HEK293 (cell line): ENCODE data around the gene HOXA4.
A peak's percentile ranks its signal among the peaks of the same experiment; 100 is the strongest.

Experiments
- CTCF ChIA-PET: fragments of 350-600 bp; formaldehyde crosslinking; extraction: SDS; loops from one replicate; lab custom pipeline; 2021; ENCODE audit warnings: antibody characterized with exemption; lab: Yijun Ruan, JAX
- POLR2A ChIA-PET: fragments of 300-600 bp; formaldehyde crosslinking; extraction: SDS; loops from one replicate; lab custom pipeline; 2020; ENCODE audit warnings: antibody characterized with exemption, inconsistent platforms; lab: Yijun Ruan, JAX
- H3K27ac ChIP-seq: fragments of 200-500 bp; sonication (Bioruptor generic); 2 replicates; pipeline ENCODE4 v1.5.1; 2014; ENCODE audit warnings: low read depth, low read length, control low read depth, inconsistent platforms; ENCODE audit errors: extremely low read depth
- H3K36me3 ChIP-seq, 2 experiments: fragments of 200-500 bp in 1 of 2; sonication (Bioruptor generic) in 1 of 2; 1 replicate in 1 of 2; 2 replicates in 1 of 2; pipeline ENCODE4 v1.5.1; 2014 to 2017; ENCODE audit warnings: inconsistent platforms in 2 of 2, low read length in 2 of 2; ENCODE audit not compliant: control insufficient read depth in 2 of 2, insufficient read depth in 1 of 2
- H3K4me1 ChIP-seq: fragments of 200-500 bp; sonication (Bioruptor generic); 2 replicates; pipeline ENCODE4 v1.5.1; 2014; ENCODE audit warnings: mild to moderate bottlenecking, low read length, inconsistent platforms; ENCODE audit not compliant: control insufficient read depth, insufficient read depth
- H3K4me3 ChIP-seq: 2 replicates; pipeline ENCODE4 v1.5.1; 2011; ENCODE audit warnings: low read depth, mild to moderate bottlenecking, control low read depth, low read length, moderate library complexity
- H3K9me3 ChIP-seq: fragments of 200-500 bp; sonication (Bioruptor generic); 2 replicates; pipeline ENCODE4 v1.5.1; 2014; ENCODE audit warnings: low read depth, low read length, inconsistent platforms; ENCODE audit not compliant: control insufficient read depth, insufficient read depth
- EGR2 ChIP-seq: fragments of 450-650 bp; formaldehyde crosslinking; IDR thresholded peaks from 2 replicates; pipeline ENCODE4 v1.5.1; 2016; ENCODE audit warnings: low read depth, missing biosample characterization, missing genetic modification characterization
- GLI2 ChIP-seq: fragments of 450-650 bp; formaldehyde crosslinking; IDR thresholded peaks from 2 replicates; pipeline ENCODE4; 2017; ENCODE audit warnings: missing biosample characterization, missing genetic modification characterization, low read depth, borderline replicate concordance
- KLF10 ChIP-seq: fragments of 450-650 bp; IDR thresholded peaks from 2 replicates; pipeline ENCODE4 v1.5.1; 2018; ENCODE audit warnings: missing biosample characterization, mild to moderate bottlenecking, missing genetic modification characterization
- KLF17 ChIP-seq: fragments of 450-650 bp; formaldehyde crosslinking; IDR thresholded peaks from 2 replicates; pipeline ENCODE4 v1.5.1; 2016; ENCODE audit warnings: missing biosample characterization, missing genetic modification characterization
- PRDM1 ChIP-seq: fragments of 450-650 bp; formaldehyde crosslinking; IDR thresholded peaks from 2 replicates; pipeline ENCODE4; 2016; ENCODE audit warnings: missing biosample characterization, missing genetic modification characterization
- PRDM6 ChIP-seq: fragments of 450-650 bp; formaldehyde crosslinking; IDR thresholded peaks from 2 replicates; pipeline ENCODE4 v1.5.1; 2017; ENCODE audit warnings: missing biosample characterization, missing genetic modification characterization
- ZBTB11 ChIP-seq: fragments of 450-650 bp; formaldehyde crosslinking; conservative IDR thresholded peaks from 2 replicates; pipeline ENCODE4 v1.5.1; 2016; ENCODE audit warnings: low read depth, missing biosample characterization, missing genetic modification characterization
- ZBTB17 ChIP-seq: fragments of 450-650 bp; formaldehyde crosslinking; IDR thresholded peaks from 2 replicates; pipeline ENCODE4 v1.5.1; 2016; ENCODE audit warnings: missing biosample characterization, missing genetic modification characterization
- ZBTB48 ChIP-seq: fragments of 450-650 bp; formaldehyde crosslinking; IDR thresholded peaks from 2 replicates; pipeline ENCODE4 v1.5.1; 2016; ENCODE audit warnings: missing biosample characterization, missing genetic modification characterization
- ZBTB6 ChIP-seq: fragments of 450-650 bp; formaldehyde crosslinking; IDR thresholded peaks from 2 replicates; pipeline ENCODE4 v1.5.1; 2017; ENCODE audit warnings: missing biosample characterization, missing genetic modification characterization
- ZBTB8A ChIP-seq: fragments of 450-650 bp; formaldehyde crosslinking; IDR thresholded peaks from 2 replicates; pipeline ENCODE4 v1.5.1; 2016; ENCODE audit warnings: missing biosample characterization, missing genetic modification characterization
- ZNF155 ChIP-seq: fragments of 450-650 bp; formaldehyde crosslinking; IDR thresholded peaks from 2 replicates; pipeline ENCODE4 v1.5.1; 2016; ENCODE audit warnings: missing biosample characterization, missing genetic modification characterization
- ZNF169 ChIP-seq: fragments of 450-650 bp; formaldehyde crosslinking; IDR thresholded peaks from 2 replicates; pipeline ENCODE4 v1.5.1; 2016; ENCODE audit warnings: missing biosample characterization, missing genetic modification characterization
- ZNF23 ChIP-seq: fragments of 450-650 bp; formaldehyde crosslinking; IDR thresholded peaks from 2 replicates; pipeline ENCODE4 v1.5.1; 2016; ENCODE audit warnings: missing biosample characterization, missing genetic modification characterization, borderline replicate concordance
- ZNF335 ChIP-seq: fragments of 450-650 bp; formaldehyde crosslinking; conservative IDR thresholded peaks from 2 replicates; pipeline ENCODE4 v1.5.1; 2016; ENCODE audit warnings: missing biosample characterization, missing genetic modification characterization
- ZNF350 ChIP-seq: fragments of 450-650 bp; formaldehyde crosslinking; IDR thresholded peaks from 2 replicates; pipeline ENCODE4 v1.5.0; 2017; ENCODE audit warnings: missing biosample characterization, mild to moderate bottlenecking, missing genetic modification characterization
- ZNF48 ChIP-seq: fragments of 450-650 bp; formaldehyde crosslinking; IDR thresholded peaks from 2 replicates; pipeline ENCODE4 v1.5.1; 2016; ENCODE audit warnings: missing biosample characterization, missing genetic modification characterization
- ZNF555 ChIP-seq: fragments of 450-650 bp; formaldehyde crosslinking; conservative IDR thresholded peaks from 2 replicates; pipeline ENCODE4 v1.5.1; 2017; ENCODE audit warnings: missing biosample characterization, mild to moderate bottlenecking, missing genetic modification characterization, inconsistent platforms
- ZNF596 ChIP-seq: fragments of 450-650 bp; IDR thresholded peaks from 2 replicates; pipeline ENCODE4 v1.5.0; 2018; ENCODE audit warnings: missing biosample characterization, mild to moderate bottlenecking, missing genetic modification characterization, moderate library complexity
- ZNF624 ChIP-seq: fragments of 450-650 bp; formaldehyde crosslinking; IDR thresholded peaks from 2 replicates; pipeline ENCODE4 v1.5.1; 2017; ENCODE audit warnings: missing biosample characterization, missing genetic modification characterization
- ZNF629 ChIP-seq: fragments of 450-650 bp; formaldehyde crosslinking; IDR thresholded peaks from 2 replicates; pipeline ENCODE4 v1.5.1; 2017; ENCODE audit warnings: missing biosample characterization, missing genetic modification characterization
- ZNF645 ChIP-seq: fragments of 450-650 bp; formaldehyde crosslinking; IDR thresholded peaks from 2 replicates; pipeline ENCODE4; 2016; ENCODE audit warnings: missing biosample characterization, missing genetic modification characterization
- ZNF704 ChIP-seq: fragments of 450-650 bp; formaldehyde crosslinking; IDR thresholded peaks from 2 replicates; pipeline ENCODE4 v1.5.1; 2016; ENCODE audit warnings: missing biosample characterization, missing genetic modification characterization
- ZNF768 ChIP-seq: fragments of 450-650 bp; formaldehyde crosslinking; IDR thresholded peaks from 2 replicates; pipeline ENCODE4 v1.5.1; 2018; ENCODE audit warnings: missing biosample characterization, mild to moderate bottlenecking, missing genetic modification characterization
- ZXDB ChIP-seq: fragments of 450-650 bp; formaldehyde crosslinking; IDR thresholded peaks from 2 replicates; pipeline ENCODE4 v1.5.1; 2016; ENCODE audit warnings: missing biosample characterization, missing genetic modification characterization

Gene HOXA4

GRCh38 chr7:27178366-27178765 is 47.8 kb upstream of the HOXA4 start (continued):
- no peak for TF ChIP-seq ZNF624 (tag by site-specific recombination)
- no peak for TF ChIP-seq ZNF155 (tag by site-specific recombination)
- TF ChIP-seq GLI2 = no peak
- TF ChIP-seq ZNF629 (tag by site-specific recombination) = peak; percentile 29
- TF ChIP-seq ZBTB6 = peak; percentile 76
- no peak for TF ChIP-seq ZNF169 (tag by site-specific recombination)
- no peak for TF ChIP-seq ZNF23 (tag by site-specific recombination)
- no peak for TF ChIP-seq ZNF350
- no peak for TF ChIP-seq ZNF596 (tag by site-specific recombination)
- no peak for TF ChIP-seq ZNF704 (tag by site-specific recombination)
- no peak for TF ChIP-seq ZBTB48 (tag by site-specific recombination)
- TF ChIP-seq EGR2 (tag by site-specific recombination) = no peak
- no peak for TF ChIP-seq ZNF645 (tag by site-specific recombination)

- POLR2A ChIA-PET = interaction anchor here (1.0 to 11.2 kb wide), 6 partner anchors 7 to 17 kb away, joined by 3 to 237 read pairs (median 14); partner anchors contain the start of genes HOXA11 and HOXA9
- TF ChIP-seq PRDM1 (0 out of 2 replicates have a peak, but pooled peaks have one; percentile 2), KLF10 (tag by site-specific recombination) (no peak), ZNF555 (tag by site-specific recombination) (no peak), ZXDB (tag by site-specific recombination) (0 out of 2 replicates have a peak, but pooled peaks have one; percentile 31), PRDM6 (tag by site-specific recombination) (peak; percentile 34), ZBTB11 (tag by site-specific recombination) (no peak), ZNF335 (tag by site-specific recombination) (no peak), ZBTB8A (tag by site-specific recombination) (peak; percentile 68), KLF17 (tag by site-specific recombination) (no peak), ZBTB17 (peak; percentile 35; the same call in 1 of the 2 replicates), ZNF768 (tag by site-specific recombination) (no peak), ZNF48 (tag by site-specific recombination) (no peak)
Observed at GRCh38 chr7:27177795-27178320, 47.3 kb upstream of the HOXA4 start.

More at GRCh38 chr7:27177795-27178320, 47.3 kb upstream of the HOXA4 start:
- CTCF ChIA-PET = interaction anchor here (1.3 to 3.7 kb wide), 4 partner anchors 9 to 17 kb away, joined by 3 to 10 read pairs (median 6); no protein-coding TSS in a partner anchor
- H3K36me3 ChIP-seq = peaks cover 0 to 10% of the 10 kb centered on the region in 2 experiments; a peak in 2 of 3 replicates
- peak overlapping the region; percentile 99 for H3K27ac ChIP-seq
- peak overlapping the region; percentile 76 for H3K4me3 ChIP-seq
- H3K4me1 ChIP-seq = peaks cover 35% of the 10 kb centered on the region
- no peaks in the 10 kb centered on the region for H3K9me3 ChIP-seq
